OCI-LY7 (cell line): ENCODE results near the gene ZNF619. TPM values are rescaled to one million over a fixed set of nuclear protein-coding genes. Genes with fewer than 3 reads are reported as not detected.
A peak's percentile ranks its signal among the peaks of the same experiment; 100 is the strongest.

ENCODE experiments used
- Bru-seq: library from RNA; stranded (reverse); fragments of 400-500 nt; gene quantifications from one replicate; lab custom pipeline; 2021; lab: Mats Ljungman, UMichigan
- BruChase-seq, 2 experiments: library from RNA; stranded (reverse); fragments of 400-500 nt; gene quantifications; one replicate each; lab custom pipeline; 2021; lab: Mats Ljungman, UMichigan
- BruUV-seq: library from RNA; stranded (reverse); fragments of 400-500 nt; replicated peaks from 2 replicates; lab custom pipeline; 2021; lab: Mats Ljungman, UMichigan
- CTCF ChIA-PET: fragments of 300-600 bp; sonication (Branson Sonifier 250); formaldehyde crosslinking; loops from one replicate; lab custom pipeline; 2022; ENCODE audit warnings: antibody characterized with exemption; ENCODE audit not compliant: unreplicated experiment; lab: Charles Lee
- POLR2A ChIA-PET: fragments of 300-600 bp; sonication (Branson Sonifier 250); formaldehyde crosslinking; loops from one replicate; lab custom pipeline; 2022; ENCODE audit warnings: antibody characterized with exemption; lab: Charles Lee
- DNase-seq: peaks from one replicate; pipeline ENCODE4 v3.0.0-alpha.2; 2015; ENCODE audit warnings: low spot score
- H2AFZ ChIP-seq: fragments of 200-600 bp; sonication (generic), shearing (Covaris generic); 2 replicates; pipeline ENCODE4 v1.6.1; 2014; ENCODE audit warnings: mild to moderate bottlenecking, antibody characterized with exemption, low read length, moderate library complexity
- H3K27ac ChIP-seq: fragments of 200-600 bp; sonication (generic); 2 replicates; pipeline ENCODE4 v1.5.1; 2014; ENCODE audit warnings: mixed run types, low read depth, mild to moderate bottlenecking, moderate library complexity, low read length, inconsistent platforms; ENCODE audit not compliant: poor library complexity, severe bottlenecking
- H3K36me3 ChIP-seq: fragments of 200-600 bp; sonication (generic); 2 replicates; pipeline ENCODE4 v1.6.1; 2014; ENCODE audit warnings: mild to moderate bottlenecking, antibody characterized with exemption, low read length, moderate library complexity, mixed read lengths; ENCODE audit not compliant: insufficient read depth
- H3K4me1 ChIP-seq: fragments of 200-600 bp; sonication (generic); 2 replicates; pipeline ENCODE4 v1.5.1; 2014; ENCODE audit warnings: mild to moderate bottlenecking, low read length; ENCODE audit not compliant: insufficient read depth, poor library complexity, severe bottlenecking
- H3K4me2 ChIP-seq: fragments of 200-600 bp; sonication (generic); 2 replicates; pipeline ENCODE4 v1.6.1; 2014; ENCODE audit warnings: mild to moderate bottlenecking, low read length
- H3K4me3 ChIP-seq: fragments of 200-600 bp; sonication (generic); 2 replicates; pipeline ENCODE4 v1.5.1; 2014; ENCODE audit warnings: mild to moderate bottlenecking, low read depth, low read length; ENCODE audit not compliant: poor library complexity, severe bottlenecking
- H3K79me2 ChIP-seq: fragments of 200-600 bp; sonication (generic); 2 replicates; pipeline ENCODE4 v1.6.1; 2016; ENCODE audit warnings: low read depth, mild to moderate bottlenecking, low read length, moderate library complexity, mixed read lengths; ENCODE audit not compliant: insufficient read depth
- H3K9me2 ChIP-seq: fragments of 200-600 bp; sonication (generic); 2 replicates; pipeline ENCODE4 v1.6.1; 2016; ENCODE audit warnings: mild to moderate bottlenecking, low read length, mixed read lengths; ENCODE audit not compliant: insufficient read depth
- H3K9me3 ChIP-seq: fragments of 200-600 bp; sonication (generic); 2 replicates; pipeline ENCODE4 v1.6.1; 2014; ENCODE audit warnings: mild to moderate bottlenecking, mixed run types, low read length, mixed read lengths
- H4K20me1 ChIP-seq: fragments of 200-600 bp; sonication (generic); 2 replicates; pipeline ENCODE4 v1.6.1; 2014; ENCODE audit warnings: mild to moderate bottlenecking, antibody characterized with exemption, low read length, moderate library complexity, mixed read lengths; ENCODE audit not compliant: insufficient read depth
- EZH2phosphoT487 ChIP-seq: fragments of 200-600 bp; sonication (generic); IDR thresholded peaks from 2 replicates; pipeline ENCODE4 v1.6.1; 2018; ENCODE audit warnings: low read depth, borderline replicate concordance, mild to moderate bottlenecking, mixed run types, antibody characterized with exemption, low read length, moderate library complexity, mixed read lengths
- intact Hi-C: fragments of 100-400 bp; cut with micrococcal nuclease; formaldehyde crosslinking; loops from one replicate; pipeline ENCODE4 v1.10.0; 2022; ENCODE audit not compliant: unreplicated experiment
- long read RNA-seq: library from polyadenylated mRNA; stranded (forward); transcript quantifications from one replicate; pipeline ENCODE4 v2.0.0, GENCODE V29; 2022
- total RNA-seq, 2 experiments: library from RNA; depleted of rRNA in 1 of 2; stranded (reverse); fragments of >200 nt in 1 of 2; shearing (Covaris generic) in 1 of 2; gene quantifications; 2 replicates each; pipeline ENCODE4 v1.2.3, GENCODE V29; 2014 to 2022
- TF ChIP-seq, protein P1 (sequence below): fragments of 200-600 bp; sonication (generic); conservative IDR thresholded peaks from 2 replicates; pipeline ENCODE4 v1.5.1; 2014; ENCODE audit warnings: mild to moderate bottlenecking, antibody characterized with exemption, low read length, moderate library complexity, mixed read lengths

ZNF619 gene
- total RNA-seq (2014; rRNA removed; shearing (Covaris generic)) (0.10 and 0.16 TPM in 2 replicates), total RNA-seq (2022) (0.80 and 1.3 TPM in 2 replicates), Bru-seq, nascent RNA (percentile 40 among the genes with signal in this experiment), BruChase-seq, experiment 1, labeled RNA remaining after a 6-hour chase (percentile 34 among the genes with signal in this experiment), BruChase-seq, experiment 2, labeled RNA remaining after a 2-hour chase (percentile 42 among the genes with signal in this experiment)
- long read RNA-seq, result 0 reads

DNA sequence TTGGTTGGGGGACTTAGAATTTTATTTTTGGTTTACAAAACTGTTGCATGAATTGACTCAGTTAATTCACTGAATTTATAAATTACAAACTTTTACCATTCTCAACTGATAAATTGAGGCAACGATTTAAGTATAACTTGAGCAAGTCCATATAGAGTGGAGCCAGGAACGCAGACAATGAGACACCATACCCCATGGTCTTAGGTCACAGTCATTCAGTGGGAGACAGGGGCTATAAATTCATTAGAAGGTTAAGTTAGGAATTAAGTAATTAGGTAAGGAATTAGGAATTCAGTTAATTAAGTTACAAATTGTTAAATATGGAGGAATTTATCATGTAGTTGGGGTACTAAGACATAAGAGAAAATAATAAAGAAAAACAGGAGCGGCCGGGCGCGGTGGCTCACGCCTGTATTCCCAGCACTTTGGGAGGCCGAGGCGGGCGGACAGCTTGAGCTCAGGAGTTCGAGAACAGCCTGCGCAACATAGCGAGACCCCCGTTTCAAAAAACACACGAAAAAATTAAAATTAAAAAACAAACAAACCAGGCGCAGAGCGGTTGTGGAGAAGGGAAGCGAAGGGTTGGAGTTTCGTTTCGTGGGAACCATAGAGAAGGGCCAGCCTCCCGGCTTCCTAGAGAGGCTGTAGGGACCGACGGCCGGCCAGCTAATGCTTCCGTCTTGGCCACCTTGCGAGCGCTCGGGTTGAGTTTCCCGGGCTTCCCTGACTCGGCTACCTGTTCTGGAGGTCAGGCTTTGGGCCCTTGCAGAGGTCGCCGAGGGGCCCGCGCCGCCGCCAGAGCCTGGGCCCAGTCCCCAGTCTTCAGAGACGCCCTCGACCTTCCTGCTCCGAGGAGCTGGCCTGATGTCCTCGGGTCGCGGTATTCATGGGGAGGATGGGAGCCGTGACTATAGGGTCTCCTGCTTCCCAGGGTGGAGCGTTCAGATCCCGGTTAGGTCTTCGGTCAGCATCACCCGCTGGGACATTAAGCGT lies at the start of gene ZNF619:
TSS of gene ZNF619 (plus strand) at position 645 of the 993 bp plus-strand sequence. CDS start 858 bp downstream, outside the sequence.
- H3K4me3 ChIP-seq, result no peak within 1 kb of the TSS
- H3K27ac ChIP-seq, result no peak within 1 kb of the TSS
- intact Hi-C loops, result no loop called here
- no peak for TF ChIP-seq EZH2phosphoT487
- TF ChIP-seq, protein P1, sequence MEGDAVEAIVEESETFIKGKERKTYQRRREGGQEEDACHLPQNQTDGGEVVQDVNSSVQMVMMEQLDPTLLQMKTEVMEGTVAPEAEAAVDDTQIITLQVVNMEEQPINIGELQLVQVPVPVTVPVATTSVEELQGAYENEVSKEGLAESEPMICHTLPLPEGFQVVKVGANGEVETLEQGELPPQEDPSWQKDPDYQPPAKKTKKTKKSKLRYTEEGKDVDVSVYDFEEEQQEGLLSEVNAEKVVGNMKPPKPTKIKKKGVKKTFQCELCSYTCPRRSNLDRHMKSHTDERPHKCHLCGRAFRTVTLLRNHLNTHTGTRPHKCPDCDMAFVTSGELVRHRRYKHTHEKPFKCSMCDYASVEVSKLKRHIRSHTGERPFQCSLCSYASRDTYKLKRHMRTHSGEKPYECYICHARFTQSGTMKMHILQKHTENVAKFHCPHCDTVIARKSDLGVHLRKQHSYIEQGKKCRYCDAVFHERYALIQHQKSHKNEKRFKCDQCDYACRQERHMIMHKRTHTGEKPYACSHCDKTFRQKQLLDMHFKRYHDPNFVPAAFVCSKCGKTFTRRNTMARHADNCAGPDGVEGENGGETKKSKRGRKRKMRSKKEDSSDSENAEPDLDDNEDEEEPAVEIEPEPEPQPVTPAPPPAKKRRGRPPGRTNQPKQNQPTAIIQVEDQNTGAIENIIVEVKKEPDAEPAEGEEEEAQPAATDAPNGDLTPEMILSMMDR, result no peak
- CTCF ChIA-PET, result no interaction called here
- no peaks in the 10 kb centered on the region for H3K9me2 ChIP-seq
- no peak for DNase-seq
- POLR2A ChIA-PET, result interaction anchor here (1.0 to 1.6 kb wide), 2 partner anchors 18 to 47 kb away, joined by 3 to 6 read pairs; no protein-coding TSS in a partner anchor
- 0 out of 2 replicates have a peak within 1 kb of the TSS, but pooled peaks have one; percentile 18 for H2AFZ ChIP-seq
- H4K20me1 ChIP-seq, result no peaks in the 10 kb centered on the region
- H3K4me1 ChIP-seq, result no peaks in the 10 kb centered on the region
- H3K36me3 ChIP-seq, result no peaks in the 10 kb centered on the region
- no peaks in the 10 kb centered on the region for H3K9me3 ChIP-seq
- H3K79me2 ChIP-seq, result no peaks in the 10 kb centered on the region
- H3K4me2 ChIP-seq, result peak within 1 kb of the TSS; percentile 42; the same call in 1 of the 2 replicates
- BruUV-seq, result no TSS peak

DNA sequence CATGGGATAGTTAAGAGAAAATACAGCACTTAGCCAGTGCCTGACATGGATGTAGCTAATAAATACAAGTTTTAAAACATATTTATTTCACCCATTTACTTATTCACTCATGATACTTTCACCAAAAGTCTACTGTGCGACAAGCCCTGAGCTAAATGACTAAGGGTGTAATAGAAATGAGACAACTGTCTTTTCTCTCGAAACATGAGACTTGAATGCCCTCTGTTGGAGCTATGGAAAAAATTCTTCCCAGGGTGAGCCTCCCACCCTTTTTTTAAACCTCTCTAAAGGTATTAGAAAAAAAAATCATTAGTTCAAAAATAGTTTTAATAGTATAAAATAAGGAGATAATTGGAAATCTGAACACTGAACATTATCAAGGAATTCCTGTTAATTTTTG lies 44.1 kb upstream of the ZNF619 start:
- no peak overlapping the region for H3K4me2 ChIP-seq
- TF ChIP-seq, protein P1, result no peak
- TF ChIP-seq EZH2phosphoT487, result no peak
- H3K9me3 ChIP-seq, result no peaks in the 10 kb centered on the region
- no peak overlapping the region for H3K4me3 ChIP-seq
- CTCF ChIA-PET, result no interaction called here
- no TSS peak for BruUV-seq
- no peaks in the 10 kb centered on the region for H3K4me1 ChIP-seq
- no peak overlapping the region for H2AFZ ChIP-seq
- H3K79me2 ChIP-seq, result no peaks in the 10 kb centered on the region
- H3K36me3 ChIP-seq, result no peaks in the 10 kb centered on the region
- DNase-seq, result no peak
- no peaks in the 10 kb centered on the region for H4K20me1 ChIP-seq
- intact Hi-C loops, result no loop called here
- H3K27ac ChIP-seq, result no peak overlapping the region
- H3K9me2 ChIP-seq, result no peaks in the 10 kb centered on the region
- POLR2A ChIA-PET, result interaction anchor here (0.5 to 0.8 kb wide), 2 partner anchors 19 to 26 kb away, joined by 3 read pairs; no protein-coding TSS in a partner anchor
